Ectodermal cell (in vitro differentiated cells): ENCODE measurements around the gene GALNTL6.
"Not testable (repeated sequence)": the region's sequence is repeated elsewhere in the genome, so short reads cannot be mapped to it uniquely, and the experiment has no call there.

ENCODE experiments used
- H3K27ac ChIP-seq: 2 replicates; pipeline ENCODE4 v1.7.0; 2013; ENCODE audit warnings: mild to moderate bottlenecking, low read depth, low read length; ENCODE audit not compliant: insufficient read depth, poor library complexity, severe bottlenecking
- H3K27me3 ChIP-seq: 2 replicates; pipeline ENCODE4 v1.7.0; 2013; ENCODE audit warnings: mild to moderate bottlenecking, low read length; ENCODE audit not compliant: insufficient read depth, control insufficient read depth, poor library complexity, severe bottlenecking
- H3K36me3 ChIP-seq: one replicate; pipeline ENCODE4 v1.7.0; 2013; ENCODE audit warnings: low read length; ENCODE audit not compliant: control insufficient read depth, insufficient read depth
- H3K4me1 ChIP-seq: one replicate; pipeline ENCODE4 v1.7.0; 2013; ENCODE audit warnings: low read length; ENCODE audit not compliant: control insufficient read depth, insufficient read depth
- H3K4me3 ChIP-seq: 2 replicates; pipeline ENCODE4 v1.7.0; 2013; ENCODE audit warnings: low read depth, low read length, control low read depth; ENCODE audit not compliant: insufficient read depth
- H3K9me3 ChIP-seq: 2 replicates; pipeline ENCODE4 v1.7.0; 2013; ENCODE audit warnings: mild to moderate bottlenecking, low read length, moderate library complexity; ENCODE audit not compliant: control insufficient read depth
- WGBS, 2 experiments: methylation state at CpG; one replicate each; pipeline ENCODE4 v1.1.7; 2013; ENCODE audit warnings: missing lambda C conversion rate in 2 of 2; 5-methylcytosine and 5-hydroxymethylcytosine counted together

The GALNTL6 gene

DNA sequence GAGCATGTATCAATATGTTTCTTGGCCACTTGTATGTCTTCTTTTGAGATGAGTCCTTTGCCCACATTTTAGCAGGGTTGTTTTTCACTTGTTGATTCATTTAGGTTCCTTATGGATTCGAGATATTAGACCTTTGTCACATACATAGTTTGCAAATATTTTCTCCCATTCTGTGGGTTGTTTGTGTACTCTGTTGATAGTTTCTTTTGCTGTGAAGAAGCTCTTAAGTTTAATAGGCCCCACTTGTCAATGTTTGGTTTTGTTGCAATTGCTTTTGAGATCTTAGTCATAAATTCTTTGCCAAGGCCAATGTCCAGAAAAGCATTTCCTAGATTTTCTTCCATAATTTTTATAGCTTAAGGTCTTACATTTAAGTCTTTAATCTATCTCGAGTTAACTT lies 1074.8 kb downstream of the GALNTL6 start:
- Histone ChIP-seq H3K9me3 (no peaks in the 10 kb centered on the region), H3K36me3 (no peaks in the 10 kb centered on the region), H3K4me1 (no peaks in the 10 kb centered on the region), H3K27me3 (no peaks in the 10 kb centered on the region), H3K4me3 (no peak overlapping the region), H3K27ac (no peak overlapping the region)
- 83% methylated on average over 1 of the region's 2 CpGs; no CpG with 5 or more reads in 1 of the 2 experiments for WGBS, 2 experiments

DNA sequence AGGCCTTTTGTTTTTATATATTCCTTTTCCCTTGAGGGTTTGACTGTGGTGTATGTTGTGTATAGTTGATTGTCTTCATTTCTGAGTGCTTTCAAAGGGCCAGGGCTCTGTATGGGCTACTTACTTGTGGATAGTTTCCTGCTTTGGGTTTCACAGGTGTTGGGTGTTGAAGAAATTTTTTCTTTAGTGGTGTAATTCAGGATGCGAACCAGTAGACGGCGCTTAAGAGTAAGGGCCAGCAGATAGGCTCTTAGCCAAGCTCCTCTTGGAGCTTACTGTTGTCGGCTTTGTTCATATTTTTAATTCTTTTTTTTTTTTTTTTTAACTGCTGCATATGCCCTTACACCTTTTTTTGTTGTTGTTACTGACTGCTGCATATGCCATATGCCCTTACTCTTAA lies 1079.1 kb downstream of the GALNTL6 start:
- Histone ChIP-seq H3K4me1 (no peaks in the 10 kb centered on the region), H3K4me3 (no peak overlapping the region), H3K9me3 (no peaks in the 10 kb centered on the region), H3K27ac (no peak overlapping the region), H3K36me3 (no peaks in the 10 kb centered on the region), H3K27me3 (no peaks in the 10 kb centered on the region)
- WGBS, 2 experiments, result 9 to 31% methylated on average over 3 to 4 of the region's 4 CpGs

DNA sequence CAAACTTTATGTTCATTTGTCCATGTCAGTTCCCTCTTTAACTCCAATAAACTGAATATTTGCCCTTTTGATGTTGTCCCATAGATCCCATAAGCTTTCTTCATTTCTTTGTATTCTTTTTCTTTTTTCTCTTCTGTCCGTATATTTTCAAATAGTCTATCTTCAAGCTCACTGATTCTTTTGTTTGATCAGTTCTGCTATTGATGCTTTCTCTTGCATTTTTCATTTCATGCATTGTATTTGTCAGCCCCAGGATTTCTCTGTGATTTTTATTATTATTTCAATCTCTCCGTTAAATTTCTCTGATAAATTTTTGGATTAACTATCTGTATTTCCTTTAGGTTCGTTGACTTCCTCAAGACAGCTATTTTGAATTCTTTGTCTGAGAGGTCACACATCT lies 1082.5 kb downstream of the GALNTL6 start:
- 95 to 98% methylated on average over 3 of the region's 3 CpGs for WGBS, 2 experiments
- H3K27ac ChIP-seq, result no peak overlapping the region
- H3K9me3 ChIP-seq, result no peaks in the 10 kb centered on the region
- no peak overlapping the region for H3K4me3 ChIP-seq
- no peaks in the 10 kb centered on the region for H3K4me1 ChIP-seq
- no peaks in the 10 kb centered on the region for H3K36me3 ChIP-seq
- H3K27me3 ChIP-seq, result no peaks in the 10 kb centered on the region

DNA sequence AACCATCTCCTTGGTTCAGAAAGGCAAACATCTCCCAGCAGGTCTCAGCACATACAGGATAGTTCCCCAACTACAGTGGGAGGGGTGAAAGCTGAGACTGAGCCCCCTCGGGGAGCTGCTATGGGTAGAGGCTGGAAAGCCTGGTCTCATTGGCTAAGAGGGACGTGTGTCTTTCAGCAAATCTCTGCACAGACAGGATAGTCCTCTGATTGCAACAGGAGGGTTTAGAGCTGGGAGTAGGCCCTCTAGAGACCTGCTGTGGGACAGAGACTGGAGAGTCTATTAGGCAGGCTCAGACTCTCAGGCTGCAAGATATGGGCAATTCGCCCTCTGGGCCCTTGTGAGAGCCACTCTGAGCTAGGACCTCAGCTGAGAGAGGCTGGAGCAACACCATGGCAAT lies 1083.8 kb downstream of the GALNTL6 start:
- Histone ChIP-seq H3K36me3 (no peaks in the 10 kb centered on the region), H3K27me3 (no peaks in the 10 kb centered on the region), H3K27ac (no peak overlapping the region), H3K9me3 (no peaks in the 10 kb centered on the region), H3K4me1 (peaks cover 4% of the 10 kb centered on the region), H3K4me3 (no peak overlapping the region)
- WGBS, 2 experiments, result 82 to 86% methylated on average over 3 of the region's 3 CpGs

DNA sequence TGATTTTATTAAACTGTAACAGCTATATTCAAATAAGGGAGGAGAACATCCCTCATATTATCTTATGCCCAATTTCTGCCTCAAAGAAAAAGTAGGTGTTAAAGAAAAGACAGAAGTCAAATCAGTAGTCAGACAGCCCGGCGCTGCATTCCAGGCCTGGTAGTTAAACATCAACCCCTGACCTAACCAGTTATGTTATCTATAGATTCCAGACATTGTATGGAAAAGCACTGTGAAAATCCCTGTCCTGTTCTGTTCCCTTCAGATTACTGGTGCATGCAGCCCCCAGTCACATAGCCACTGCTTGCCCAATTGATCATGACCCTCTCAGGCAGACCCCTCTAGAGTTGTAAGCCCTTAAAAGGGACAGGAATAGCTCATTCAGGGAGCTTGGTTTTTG lies 1085.5 kb downstream of the GALNTL6 start:
- H3K4me1 ChIP-seq, result peaks cover 4% of the 10 kb centered on the region
- no peak overlapping the region for H3K27ac ChIP-seq

DNA sequence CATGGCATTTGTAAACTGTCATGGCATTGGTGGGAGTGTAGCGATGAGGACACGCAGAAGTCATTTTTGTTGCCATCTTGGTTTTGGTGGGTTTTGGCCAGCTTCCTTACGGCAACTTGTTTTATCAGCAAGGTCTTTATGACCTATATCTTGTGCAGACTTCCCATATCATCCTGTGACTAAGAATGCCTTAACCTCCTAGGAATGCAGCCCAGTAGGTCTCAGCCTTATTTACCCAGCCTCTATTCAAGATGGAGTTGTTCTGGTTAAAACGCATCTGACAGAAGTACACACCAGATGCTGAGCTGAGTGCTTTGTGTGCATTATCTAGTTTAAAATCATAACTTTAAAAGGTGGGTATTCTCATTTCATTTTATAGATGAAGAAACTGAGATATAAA lies 1086.7 kb downstream of the GALNTL6 start:
- H3K4me3 ChIP-seq, result no peak overlapping the region
- no peak overlapping the region for H3K27ac ChIP-seq
- 97 to 100% methylated on average over 4 of the region's 4 CpGs for WGBS, 2 experiments
- no peaks in the 10 kb centered on the region for H3K27me3 ChIP-seq
- peaks cover 4% of the 10 kb centered on the region for H3K4me1 ChIP-seq
- H3K9me3 ChIP-seq, result no peaks in the 10 kb centered on the region
- H3K36me3 ChIP-seq, result no peaks in the 10 kb centered on the region

More for the DNA sequence above, 1085.5 kb downstream of the GALNTL6 start:
- H3K27me3 ChIP-seq, result no peaks in the 10 kb centered on the region
- no peaks in the 10 kb centered on the region for H3K9me3 ChIP-seq
- H3K4me3 ChIP-seq, result no peak overlapping the region
- WGBS, 2 experiments, result 98 to 100% methylated on average over 2 of the region's 2 CpGs
- H3K36me3 ChIP-seq, result no peaks in the 10 kb centered on the region

DNA sequence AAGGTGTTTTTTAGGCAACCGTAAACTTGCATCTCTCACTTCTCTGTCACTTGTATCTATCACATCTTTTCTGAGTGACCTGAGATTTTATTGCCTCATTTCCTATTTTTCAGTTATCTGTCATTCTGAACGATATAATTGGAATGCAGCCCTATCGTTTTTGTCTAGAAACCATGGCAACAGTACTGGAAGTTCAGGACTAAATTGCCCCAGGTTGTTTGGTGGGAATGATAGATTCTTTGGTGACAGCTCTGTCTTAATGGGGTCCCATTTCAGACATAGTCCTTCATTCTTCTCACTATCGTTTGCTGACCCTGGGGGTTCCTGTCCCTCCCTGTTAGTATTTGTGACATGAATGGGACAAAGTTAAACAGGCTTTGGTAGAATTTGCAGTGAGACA lies 1087.7 kb downstream of the GALNTL6 start:
- Histone ChIP-seq H3K27ac (no peak overlapping the region), H3K4me1 (peaks cover 4% of the 10 kb centered on the region), H3K9me3 (no peaks in the 10 kb centered on the region), H3K4me3 (no peak overlapping the region), H3K27me3 (no peaks in the 10 kb centered on the region), H3K36me3 (no peaks in the 10 kb centered on the region)
- WGBS, 2 experiments, result 63 to 84% methylated on average over 4 of the region's 4 CpGs

DNA sequence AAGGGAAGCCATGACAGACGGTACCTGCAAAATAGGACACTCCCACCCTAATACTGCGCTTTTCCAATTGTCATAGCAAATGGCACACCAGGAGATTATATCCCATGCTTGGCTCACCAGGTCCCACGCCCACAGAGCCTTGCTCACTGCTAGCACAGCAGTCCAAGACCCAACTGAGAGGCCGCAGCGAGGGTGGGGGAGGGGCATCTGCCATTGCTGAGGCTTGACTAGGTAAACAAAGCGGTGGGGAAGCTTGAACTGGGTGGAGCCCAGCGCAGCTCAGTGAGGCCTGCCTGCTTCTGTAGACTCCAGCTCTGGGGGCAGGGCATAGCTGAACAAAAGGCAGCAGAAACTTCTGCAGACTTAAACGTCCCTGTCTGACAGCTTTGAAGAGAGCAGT lies 1099.3 kb downstream of the GALNTL6 start:
- WGBS, 2 experiments, result 89 to 91% methylated on average over 8 of the region's 8 CpGs
- not testable (repeated sequence) for H3K4me3 ChIP-seq, H3K27ac ChIP-seq, H3K27me3 ChIP-seq, H3K4me1 ChIP-seq, H3K9me3 ChIP-seq, H3K36me3 ChIP-seq

DNA sequence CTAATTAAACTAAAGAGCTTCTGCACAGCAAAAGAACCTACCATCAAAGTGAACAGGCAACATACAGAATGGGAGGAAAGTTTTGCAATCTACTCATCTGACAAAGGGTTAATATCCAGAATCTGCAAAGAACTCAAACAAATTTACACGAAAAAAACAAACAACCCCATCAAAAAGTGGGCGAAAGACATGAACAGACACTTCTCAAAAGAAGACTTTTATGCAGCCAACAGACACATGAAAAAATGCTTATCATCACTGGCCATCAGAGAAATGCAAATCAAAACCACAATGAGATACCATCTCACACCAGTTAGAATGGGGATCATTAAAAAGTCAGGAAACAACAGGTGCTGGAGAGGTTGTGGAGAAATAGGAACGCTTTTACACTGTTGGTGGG lies 1104.2 kb downstream of the GALNTL6 start:
- not testable (repeated sequence) for H3K27me3 ChIP-seq, H3K9me3 ChIP-seq, H3K4me1 ChIP-seq, H3K27ac ChIP-seq, H3K36me3 ChIP-seq, H3K4me3 ChIP-seq
- WGBS, 2 experiments, result 83 to 87% methylated on average over 3 of the region's 3 CpGs

DNA sequence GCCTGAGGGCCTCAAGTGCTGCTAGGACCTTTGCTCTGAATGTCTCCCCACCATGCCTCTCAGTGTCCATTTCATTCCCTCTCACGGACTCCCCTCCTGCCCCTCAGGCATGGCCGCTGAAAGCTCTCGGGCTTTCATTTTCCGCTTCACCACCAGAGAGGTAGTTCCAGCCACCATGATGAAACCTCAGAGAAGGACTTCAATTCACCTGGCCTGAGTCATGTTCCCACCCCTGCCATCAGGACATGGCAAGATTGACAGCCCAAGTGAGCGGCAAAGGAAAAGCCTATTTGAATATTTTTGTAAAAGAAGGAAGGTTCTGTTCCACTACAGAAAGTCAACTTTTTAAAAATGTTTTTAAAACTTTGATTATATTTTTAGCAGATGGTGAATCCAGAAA lies 1106.1 kb downstream of the GALNTL6 start:
- no peaks in the 10 kb centered on the region for H3K36me3 ChIP-seq
- H3K4me3 ChIP-seq, result no peak overlapping the region
- no peaks in the 10 kb centered on the region for H3K4me1 ChIP-seq
- no peak overlapping the region for H3K27ac ChIP-seq
- H3K9me3 ChIP-seq, result no peaks in the 10 kb centered on the region
- WGBS, 2 experiments, result 95 to 96% methylated on average over 4 to 5 of the region's 5 CpGs
- H3K27me3 ChIP-seq, result no peaks in the 10 kb centered on the region

DNA sequence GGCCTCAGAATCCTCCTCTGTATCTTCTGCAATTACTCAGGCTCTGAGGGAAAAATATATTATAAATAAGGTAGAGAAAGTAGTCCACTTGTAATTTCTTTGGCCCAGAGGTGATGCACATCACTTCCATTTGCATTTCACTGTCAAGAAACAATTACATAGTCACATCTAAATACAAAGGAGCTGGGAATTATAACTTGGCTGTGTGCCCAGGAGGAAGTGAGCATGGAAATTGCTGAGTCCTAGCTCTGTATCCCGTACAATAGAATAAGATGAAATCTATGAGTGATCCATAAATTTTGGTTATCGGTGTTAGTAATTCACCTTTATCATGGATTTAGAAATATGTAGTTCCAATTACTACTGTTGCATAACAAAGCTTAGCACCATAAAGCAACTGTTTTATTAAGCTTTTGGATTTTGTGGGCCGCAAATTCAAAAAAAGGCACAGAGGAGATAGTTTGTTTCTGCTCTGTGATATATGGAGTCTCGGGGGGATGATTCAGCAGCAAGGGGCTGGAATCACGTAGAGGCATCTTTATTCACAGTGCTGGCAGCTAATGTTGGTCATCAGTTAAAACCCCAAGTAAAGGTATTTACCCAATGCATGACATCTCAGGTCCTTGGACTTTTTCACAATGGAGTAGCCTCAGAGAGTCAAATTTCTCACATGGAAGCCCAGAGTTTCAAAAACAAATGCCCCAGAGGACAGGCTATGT lies 1114.1 kb downstream of the GALNTL6 start:
- H3K27me3 ChIP-seq, result no peaks in the 10 kb centered on the region

More for the DNA sequence above, 1114.1 kb downstream of the GALNTL6 start:
- Histone ChIP-seq H3K4me1 (no peaks in the 10 kb centered on the region), H3K27ac (no peak overlapping the region), H3K36me3 (no peaks in the 10 kb centered on the region), H3K4me3 (no peak overlapping the region), H3K9me3 (no peaks in the 10 kb centered on the region)
- WGBS, 2 experiments, result 94 to 95% methylated on average over 4 to 5 of the region's 5 CpGs
